GM18507 (cell line): ENCODE results near the gene WDR37.

Source experiments
- DNase-seq: peaks from one replicate; pipeline ENCODE4 v3.0.0; 2011; ENCODE audit warnings: low read depth; ENCODE audit not compliant: insufficient read length; ENCODE audit errors: extremely low spot score
- FAIRE-seq: peaks from 2 replicates; lab custom pipeline; 2011; peaks lifted over from hg19 to GRCh38; lab: Jason Lieb, UNC

WDR37 gene

DNA sequence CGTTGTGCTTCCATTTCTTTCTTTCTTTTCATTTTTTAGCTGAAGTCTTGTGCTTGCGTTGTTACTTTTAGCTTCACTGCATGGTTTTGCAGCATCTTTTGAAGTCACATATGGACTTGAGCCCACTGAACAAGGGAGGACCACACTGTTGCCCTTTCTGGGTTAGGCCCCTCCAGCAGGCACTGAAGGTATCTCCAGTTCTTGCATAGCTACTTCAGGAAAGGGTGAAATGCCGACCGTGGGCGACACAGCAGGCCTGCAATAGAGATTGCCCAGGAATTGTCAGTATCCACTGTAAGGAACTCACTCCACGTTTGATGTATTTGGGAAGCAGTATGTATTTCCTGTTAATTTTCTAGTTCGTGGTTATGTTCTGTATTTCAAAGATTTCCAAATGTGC, 85.1 kb downstream of the WDR37 start:
- FAIRE-seq (no peak), DNase-seq (no peak)

DNA sequence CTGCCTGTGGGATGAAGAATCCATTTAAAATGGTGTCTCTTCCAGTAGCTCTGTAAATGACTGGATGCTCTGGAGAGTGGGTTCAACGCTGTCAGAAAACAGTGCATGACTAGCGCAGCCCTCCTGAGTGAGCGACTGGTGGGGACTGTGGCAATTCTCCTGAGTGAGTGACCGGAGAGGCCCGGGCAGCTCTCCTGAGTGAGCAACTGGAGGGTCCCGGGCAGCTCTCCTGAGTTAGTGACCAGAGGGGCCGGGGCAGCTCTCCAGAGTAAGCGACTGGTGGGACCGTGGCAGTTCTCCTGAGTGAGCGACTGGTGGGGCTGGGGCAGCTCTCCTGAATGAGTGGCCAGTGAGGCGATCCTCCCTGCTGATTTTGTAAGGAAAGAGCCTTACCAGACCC, 85.5 kb downstream of the WDR37 start:
- no peak for DNase-seq

DNA sequence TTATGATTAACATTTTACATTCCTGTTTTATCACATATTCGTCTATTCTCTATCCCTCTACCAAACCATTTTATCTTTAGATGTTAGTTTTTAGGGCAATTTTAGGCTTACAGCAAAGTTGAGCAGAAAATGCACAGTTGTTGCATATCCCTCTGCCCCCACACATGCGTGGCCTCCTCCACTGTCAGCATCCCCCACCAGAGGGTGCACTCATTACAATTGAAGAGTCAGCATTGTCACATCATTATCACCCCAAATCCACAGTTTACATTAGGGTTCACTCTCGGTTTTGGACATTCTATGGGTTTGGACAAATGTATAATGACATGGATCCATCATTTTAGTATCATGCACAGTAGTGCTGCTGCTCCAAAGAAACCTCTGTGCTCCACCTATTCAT, 86.4 kb downstream of the WDR37 start:
- no peak for DNase-seq

More for the DNA sequence above, 85.5 kb downstream of the WDR37 start:
- FAIRE-seq = no peak

DNA sequence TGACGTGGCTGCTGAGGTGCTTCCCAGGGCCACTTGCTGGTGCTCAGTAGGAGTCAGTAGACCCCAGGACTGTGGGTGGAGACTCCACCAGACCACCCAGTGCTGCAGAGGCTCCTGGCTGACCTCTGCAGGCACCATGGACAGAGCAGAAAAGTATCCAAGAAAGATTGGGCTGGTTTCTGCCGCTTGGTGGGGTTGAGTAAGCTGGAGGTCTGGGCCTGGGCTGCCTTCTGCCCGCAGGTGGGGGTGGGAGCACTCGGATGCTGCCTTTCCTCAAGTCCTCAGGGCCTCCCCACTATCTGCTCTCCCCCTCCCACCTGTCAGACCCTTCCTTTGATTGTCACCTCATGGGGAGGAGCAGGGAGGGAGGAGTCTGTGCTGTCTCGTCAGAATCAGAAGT, 91.6 kb downstream of the WDR37 start:
- DNase-seq (no peak), FAIRE-seq (no peak)

More for the DNA sequence above, 86.4 kb downstream of the WDR37 start:
- peak; percentile 60 for FAIRE-seq

DNA sequence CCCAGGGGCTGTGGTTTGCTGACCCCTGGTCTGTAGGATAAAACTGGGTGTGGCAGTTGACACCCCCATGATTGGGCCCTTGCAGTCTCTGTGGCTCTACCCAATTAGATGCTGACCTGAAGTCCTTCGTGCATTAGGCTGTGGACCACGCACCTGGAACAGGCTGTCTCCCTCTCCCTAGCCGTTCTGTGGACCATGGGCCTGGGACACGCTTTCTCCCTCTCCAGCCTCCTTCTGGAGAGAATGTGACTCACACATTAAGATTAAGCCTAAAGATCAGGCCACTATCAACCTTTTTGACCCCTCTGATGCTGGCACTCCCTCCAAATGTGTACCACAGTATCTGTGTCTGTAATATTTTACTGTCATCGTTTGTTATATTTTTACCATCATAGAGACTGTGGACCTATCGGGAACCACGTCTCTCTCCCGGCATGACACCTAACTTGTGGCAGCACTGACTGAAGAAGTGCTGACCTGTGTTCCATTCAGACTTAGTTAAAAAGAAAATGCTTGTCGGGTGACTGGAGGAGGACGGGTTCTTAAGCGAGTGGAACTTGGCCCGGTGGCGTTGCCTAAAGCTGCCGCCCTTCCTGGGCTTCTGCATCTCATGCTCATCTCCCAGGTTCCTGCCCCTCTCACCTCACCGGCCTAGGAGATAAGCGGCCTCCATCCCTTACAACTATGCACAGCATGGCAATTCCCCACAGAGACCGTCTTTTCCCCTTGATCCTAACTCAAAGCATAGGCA, 92.8 kb downstream of the WDR37 start:
- FAIRE-seq (no peak), DNase-seq (no peak)

DNA sequence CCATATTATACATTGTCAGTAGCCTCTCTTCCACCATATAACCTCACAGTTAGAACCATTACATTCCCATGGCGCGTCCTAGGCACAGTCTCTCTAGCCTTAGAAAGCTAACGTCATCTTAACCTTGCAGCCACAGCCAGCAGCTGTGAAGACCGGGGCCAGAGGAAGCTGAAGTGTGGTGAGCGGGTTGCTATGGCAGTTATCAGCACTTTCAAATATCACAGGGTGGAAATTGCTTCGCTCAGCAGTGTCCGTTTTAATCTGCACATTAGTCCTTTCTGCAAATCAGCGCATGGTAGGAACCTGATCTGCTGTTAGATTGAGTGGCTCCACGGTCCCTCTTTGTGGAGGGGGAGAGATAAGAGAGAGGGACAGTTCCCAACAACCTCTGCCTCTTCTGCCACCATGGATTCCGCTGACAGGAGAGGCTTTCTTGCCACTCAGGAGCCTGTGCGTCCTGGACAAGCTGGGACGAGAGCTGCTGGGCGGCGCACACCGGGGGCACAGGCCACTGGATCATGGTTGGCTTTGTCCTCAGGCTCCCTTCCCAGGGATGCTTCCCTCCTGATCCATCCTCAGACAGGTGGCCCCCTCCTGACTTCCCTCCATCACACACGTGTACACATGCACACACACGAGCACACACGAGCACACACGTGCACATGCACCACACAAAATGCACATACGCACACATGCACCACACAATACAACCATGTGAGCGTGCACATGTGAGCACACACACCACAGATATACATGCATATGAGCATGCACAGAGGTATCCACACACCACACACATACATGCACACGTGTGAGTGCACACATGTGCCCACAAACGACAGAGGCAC, 93.8 kb downstream of the WDR37 start:
- FAIRE-seq (peak; percentile 26), DNase-seq (no peak)

DNA sequence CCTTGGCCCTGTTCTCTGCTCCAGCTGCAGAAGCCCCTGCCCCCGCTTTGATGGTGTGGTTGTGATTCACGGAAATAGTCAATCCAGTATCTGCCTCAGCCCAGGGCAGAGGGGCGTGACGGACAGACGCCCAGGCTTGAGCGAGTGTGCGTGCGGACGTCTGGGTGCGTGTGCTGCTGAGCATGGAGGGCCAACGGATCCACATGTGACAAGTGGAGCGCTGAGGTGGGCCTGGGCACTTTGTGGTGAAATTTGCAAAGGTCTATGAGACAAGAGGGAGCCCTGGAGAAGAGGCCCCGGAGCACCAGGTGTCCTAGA, 94.4 kb downstream of the WDR37 start:
- FAIRE-seq (no peak), DNase-seq (no peak)

DNA sequence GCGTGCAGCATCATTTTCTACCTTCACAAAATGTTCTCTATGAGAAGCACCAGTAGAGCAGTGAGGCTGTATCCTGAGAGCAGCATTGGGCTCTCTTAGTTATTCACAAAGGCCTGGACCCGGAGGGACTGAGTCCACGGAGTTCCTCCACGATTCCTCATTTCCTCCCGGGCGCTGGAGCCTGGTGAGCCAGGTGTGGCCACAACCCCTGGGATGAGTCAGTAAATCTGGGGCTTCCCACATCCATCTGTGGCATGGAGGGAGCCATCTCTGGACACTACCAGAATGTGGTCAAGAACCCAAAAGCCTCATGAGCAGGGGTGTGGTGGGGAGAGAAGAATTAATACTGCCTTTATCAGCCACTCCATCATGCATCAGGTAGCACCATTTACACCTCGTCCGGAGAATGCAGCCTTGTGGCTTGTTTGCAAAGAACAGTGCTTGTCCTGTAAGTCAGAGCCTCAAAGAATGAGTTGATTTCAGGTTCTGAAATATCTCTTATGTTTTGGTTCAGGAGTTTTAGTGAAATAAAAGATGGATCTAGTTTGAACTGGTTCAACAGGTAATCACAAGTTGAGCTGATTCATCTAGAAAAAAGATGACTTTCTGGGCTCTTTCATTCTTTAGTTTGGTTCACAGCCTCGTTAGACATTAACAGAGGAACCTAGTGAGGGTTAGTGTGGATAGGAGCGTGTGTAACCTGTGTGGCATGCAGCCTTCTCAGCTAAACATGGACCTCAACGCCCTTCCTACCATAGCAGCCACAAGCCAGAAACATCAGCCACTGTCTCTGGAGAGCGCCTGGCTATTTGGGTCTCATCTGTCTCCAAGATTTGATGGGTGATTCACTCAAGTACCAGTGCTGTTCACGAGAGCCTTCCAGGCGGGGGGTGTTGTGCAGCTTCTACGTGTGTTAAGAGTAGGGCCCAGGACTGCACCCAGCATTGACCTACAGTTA, 95.2 kb downstream of the WDR37 start:
- DNase-seq (peak; percentile 42), FAIRE-seq (peak; percentile 73)

DNA sequence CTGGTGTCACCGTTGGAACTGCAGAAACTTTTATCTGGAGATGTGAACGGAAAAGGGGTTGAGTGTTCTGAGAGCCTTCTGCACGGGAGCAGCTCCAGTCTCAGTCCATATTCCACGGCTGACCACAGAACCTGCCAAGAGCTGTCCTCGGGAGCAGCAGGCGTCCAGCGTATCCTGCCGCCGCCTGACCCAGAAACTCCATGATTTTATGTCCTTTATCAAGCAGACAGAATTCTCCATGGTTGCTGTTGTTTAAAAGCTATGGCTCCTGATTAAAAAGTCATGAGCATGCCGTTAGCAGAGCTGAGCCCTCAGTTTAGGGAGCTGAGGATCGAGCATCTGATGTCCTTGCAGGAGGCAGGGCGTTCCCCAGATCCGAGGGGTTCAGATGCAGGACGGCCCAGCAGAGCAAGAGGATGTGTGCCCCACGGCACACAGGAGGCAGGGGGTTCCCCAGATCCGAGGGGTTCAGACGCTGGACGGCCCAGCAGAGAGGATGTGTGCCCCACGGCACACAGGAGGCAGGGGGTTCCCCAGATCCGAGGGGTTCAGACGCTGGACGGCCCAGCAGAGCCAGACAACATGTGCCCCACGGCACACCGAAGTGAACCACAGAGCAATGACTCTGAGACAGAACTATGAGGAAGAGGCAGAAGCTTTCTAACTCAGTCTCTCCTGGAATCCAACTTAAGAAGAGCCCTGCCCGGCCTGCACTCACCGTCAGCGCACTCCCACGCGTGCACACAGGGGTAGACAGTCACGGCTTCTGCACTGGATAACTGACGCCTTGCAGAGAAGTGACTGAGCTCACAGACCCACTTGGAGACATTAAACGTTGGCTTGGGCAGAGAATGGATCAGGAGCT, 96.4 kb downstream of the WDR37 start:
- DNase-seq (no peak), FAIRE-seq (no peak)

DNA sequence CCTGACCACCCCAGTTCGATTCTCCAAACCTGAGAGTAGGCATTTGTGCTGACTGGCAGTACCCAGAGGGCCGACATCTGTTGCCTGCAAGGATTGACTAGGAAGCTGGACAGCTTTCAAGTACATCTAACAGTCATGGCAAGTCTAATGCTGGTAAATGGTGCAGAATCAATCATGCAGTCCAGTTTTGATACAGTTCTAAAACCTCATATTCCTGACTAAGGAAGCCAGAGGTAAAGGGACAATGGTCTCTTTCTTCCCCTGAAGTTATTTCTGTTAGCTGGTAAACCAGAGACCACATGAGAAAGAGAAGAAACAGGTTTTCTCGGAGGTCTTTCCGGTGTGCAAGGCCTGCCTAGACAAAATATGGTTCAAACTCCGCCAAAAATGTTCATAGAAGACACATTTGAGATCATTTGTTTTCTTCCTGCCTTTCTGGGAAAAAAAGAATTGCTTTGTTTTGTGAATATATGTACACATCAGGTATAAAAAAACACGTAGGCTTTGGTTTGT, 97.1 kb downstream of the WDR37 start:
- FAIRE-seq (no peak), DNase-seq (no peak)

DNA sequence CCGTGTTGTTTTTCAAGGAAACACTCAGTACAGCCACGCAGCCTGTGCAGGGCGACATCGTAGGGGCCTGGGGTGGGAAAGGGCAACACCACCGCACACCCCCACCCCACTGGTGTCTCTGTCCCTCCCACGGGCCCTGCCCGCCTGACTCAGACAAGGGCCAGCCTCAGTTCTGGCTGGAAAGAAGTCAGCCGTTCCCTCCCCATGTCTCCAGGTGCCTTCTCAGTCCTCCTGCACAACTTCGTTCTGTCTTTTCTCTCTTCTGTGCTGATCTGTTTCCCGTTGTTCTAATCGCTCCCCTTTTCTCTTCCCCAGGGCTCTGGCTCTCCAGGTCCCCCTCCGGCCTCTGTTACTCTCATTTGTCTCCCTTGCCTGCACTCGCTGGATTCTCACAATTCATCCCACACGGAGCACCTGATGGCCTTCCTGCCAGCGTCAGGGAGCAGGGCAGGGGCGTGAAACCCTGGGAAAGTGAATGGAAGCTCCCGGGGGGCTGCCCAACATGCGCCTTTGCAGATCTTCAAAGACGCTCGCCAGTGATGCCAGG, 97.7 kb downstream of the WDR37 start:
- no peak for DNase-seq
- FAIRE-seq = no peak

DNA sequence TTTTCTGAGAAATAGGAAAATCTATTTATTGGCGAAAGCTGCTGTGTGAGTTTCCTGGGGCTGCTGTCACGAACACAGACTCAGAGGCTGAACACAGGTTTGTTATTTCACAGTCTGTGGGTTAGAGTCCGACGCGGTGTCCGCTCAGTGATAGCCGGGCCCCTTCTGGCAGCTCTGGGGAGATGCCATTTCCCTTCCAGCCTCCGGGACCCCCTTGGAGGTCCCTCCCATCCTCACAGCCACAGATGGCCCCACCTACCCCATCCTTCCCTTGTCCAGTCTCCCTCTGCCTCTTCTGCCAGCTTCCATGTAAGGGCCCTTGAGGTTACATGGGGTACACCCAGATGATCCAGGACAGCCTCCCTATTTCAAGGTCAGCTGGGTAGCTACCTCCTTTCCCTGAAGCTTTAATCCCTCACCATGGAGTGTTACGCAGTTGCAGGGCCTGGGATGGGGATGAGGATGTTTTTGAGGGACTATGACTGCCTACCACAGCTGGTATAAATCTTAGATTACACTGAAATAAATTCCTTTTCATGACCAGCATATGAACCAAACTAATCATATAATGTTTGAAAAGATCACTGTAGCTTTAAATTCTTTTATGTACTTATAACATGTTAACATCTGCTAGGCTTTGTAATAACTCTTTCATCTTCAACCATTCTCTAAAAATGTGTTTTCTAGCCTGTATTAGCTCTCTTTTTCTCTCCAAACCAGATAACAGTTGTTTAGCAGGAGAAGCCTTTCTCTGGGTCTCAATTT, 98.5 kb downstream of the WDR37 start:
- FAIRE-seq (no peak), DNase-seq (no peak)

DNA sequence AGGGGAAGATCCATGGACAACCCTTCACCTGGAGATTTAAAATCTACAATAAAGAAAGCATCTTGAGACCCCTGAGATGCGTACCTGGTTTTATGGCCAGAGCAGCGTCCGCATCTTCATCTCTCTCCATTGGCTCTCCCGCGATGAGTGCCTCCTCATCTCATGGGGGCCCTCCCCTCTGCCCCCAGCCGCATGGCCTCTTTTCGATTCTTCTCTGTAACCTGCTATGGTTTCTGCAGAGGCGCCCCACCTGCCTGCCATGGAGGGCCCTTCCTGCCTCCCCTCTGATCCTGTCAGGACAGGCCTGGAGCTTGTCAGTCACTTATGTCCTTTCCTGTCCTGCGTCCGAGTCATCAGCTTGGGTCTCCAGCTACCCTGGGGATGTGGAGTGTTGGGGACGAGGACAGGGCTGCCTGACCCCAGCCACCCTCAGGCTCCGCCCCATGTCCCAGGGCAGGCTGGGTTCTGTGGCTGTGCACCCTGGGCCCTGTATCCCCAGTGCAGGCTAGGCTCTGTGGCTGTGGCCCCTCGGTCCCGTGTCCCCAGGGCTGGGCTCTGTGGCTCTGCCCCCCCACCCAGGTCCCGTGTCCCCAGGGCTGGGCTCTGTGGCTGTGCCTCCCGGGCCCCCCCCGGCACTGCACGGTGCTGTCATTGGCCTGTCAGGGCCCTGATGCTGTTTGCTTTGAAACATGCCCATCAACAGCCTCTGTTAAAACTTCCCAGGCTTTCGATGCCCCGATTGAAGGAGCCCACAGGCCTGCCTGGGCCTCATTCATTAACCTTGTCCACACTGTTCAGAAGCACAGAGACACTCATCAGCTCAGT, 99.8 kb downstream of the WDR37 start:
- no peak for DNase-seq
- FAIRE-seq = no peak

DNA sequence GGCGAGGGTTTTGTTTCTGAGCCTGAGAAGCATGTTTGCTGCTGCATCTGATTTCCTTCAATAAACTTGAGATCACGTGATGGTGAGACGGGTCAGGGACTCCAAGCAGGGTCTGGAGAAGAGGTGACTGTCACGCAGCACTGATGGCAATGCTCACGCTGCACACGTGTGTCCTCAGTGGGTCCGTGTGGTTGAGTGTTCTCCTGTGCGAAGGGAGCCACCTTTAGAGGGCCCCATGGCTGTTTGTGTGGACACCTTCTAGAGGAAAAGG, 100.4 kb downstream of the WDR37 start:
- DNase-seq (no peak), FAIRE-seq (no peak)

DNA sequence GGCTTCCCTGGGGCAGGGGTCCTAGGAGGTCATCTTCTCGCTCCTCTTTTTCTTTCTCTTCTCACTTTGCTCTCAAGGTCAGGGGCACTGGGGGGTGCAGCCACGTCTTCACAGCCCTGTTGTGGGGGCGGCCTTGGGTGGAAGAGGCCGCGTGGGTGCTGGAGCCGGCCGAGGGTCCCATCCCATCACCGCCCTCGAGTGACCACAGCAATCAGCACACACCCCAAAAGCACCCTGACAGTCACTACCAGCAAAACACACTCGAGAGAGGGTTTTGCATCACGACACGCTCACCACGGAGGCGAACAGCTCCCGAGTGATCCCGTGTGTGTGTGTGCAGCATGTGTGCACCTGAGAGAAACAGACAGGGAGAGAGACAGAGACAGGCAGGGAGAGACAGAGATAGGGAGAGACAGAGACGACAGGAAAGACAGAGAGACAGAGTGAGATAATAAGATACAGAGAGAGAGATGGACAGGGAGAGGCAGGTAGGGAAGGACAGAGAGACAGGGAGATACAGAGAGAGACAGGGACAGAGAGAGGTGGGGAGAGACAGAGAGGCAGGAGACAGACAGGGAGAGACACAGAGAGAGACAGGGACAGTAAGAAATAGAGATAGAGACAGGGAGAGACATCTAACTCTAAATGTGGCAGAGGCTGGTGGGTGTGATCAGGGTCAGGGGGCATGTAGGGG, 100.9 kb downstream of the WDR37 start:
- no peak for DNase-seq
- no peak for FAIRE-seq

DNA sequence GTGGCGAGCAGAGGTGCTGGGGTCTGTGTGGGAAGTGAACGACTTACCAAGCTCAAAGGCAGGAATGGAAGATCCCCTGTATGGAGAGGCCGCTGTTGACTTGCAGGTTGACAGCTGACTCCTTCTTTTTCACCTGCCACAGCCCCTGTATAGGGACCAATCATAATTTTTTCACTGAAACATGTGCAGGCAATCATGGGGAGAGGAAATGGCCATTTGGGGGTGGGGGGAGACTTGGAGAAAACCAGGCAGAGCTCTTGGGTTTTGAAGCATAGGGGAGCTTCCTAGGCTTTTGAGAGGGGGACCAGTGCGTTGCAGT, 101.4 kb downstream of the WDR37 start:
- no peak for FAIRE-seq
- no peak for DNase-seq

DNA sequence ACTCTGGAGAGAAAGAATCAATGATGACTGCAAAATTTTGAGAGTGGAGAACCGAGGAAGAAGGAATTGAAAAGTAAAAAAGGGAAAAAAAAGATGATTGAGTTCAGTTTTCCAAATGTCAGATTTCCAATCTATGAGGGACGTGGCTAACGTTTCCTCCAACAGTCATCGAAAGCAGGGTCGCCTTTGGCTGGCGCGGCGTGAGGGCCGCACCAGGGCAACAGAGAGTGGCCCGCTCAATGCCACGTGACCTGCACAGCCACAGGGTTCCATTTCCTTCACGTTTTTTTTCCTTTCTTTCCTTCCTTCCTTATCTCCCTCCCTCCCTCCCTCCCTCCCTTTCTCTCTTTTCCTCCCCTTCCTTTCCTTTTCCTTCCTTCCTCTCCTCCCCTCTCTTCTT, 101.9 kb downstream of the WDR37 start:
- FAIRE-seq (no peak), DNase-seq (no peak)
